HepG2 (cell line): Measurements from ENCODE around the gene SLC8B1. TPM values are rescaled to one million over a fixed set of nuclear protein-coding genes. Genes with fewer than 3 reads are reported as not detected.
A peak's percentile ranks its signal among the peaks of the same experiment; 100 is the strongest.

Experiments used
- ATAC-seq: fragments of 200-7000 bp; cut with Tn5 transposase; 3 replicates; pipeline ENCODE4 v1.9.1; 2020; ENCODE audit warnings: mild to moderate bottlenecking, moderate library complexity
- BruUV-seq: library from RNA; stranded (reverse); fragments of 400-500 nt; replicated peaks from 2 replicates; lab custom pipeline; 2021; lab: Mats Ljungman, UMichigan
- CTCF ChIA-PET: fragments of 300-600 bp; formaldehyde crosslinking; extraction: SDS; loops from one replicate; lab custom pipeline; 2021; ENCODE audit warnings: low total read pairs, inconsistent platforms, low intra/inter-chr PET ratio; lab: Yijun Ruan, JAX
- POLR2A ChIA-PET: fragments of 350-600 bp; sonication (Branson Sonifier 250); formaldehyde crosslinking; loops from one replicate; lab custom pipeline; 2020; ENCODE audit warnings: antibody characterized with exemption, inconsistent platforms; lab: Yijun Ruan, JAX
- DNase-seq: peaks from one replicate; pipeline ENCODE4 v3.0.0-alpha.2; 2015; ENCODE audit warnings: low spot score
- FAIRE-seq: peaks from 3 replicates; lab custom pipeline; 2011; peaks lifted over from hg19 to GRCh38; lab: Jason Lieb, UNC
- H2AFZ ChIP-seq: one replicate; pipeline ENCODE4 v1.6.1; 2011; ENCODE audit warnings: low read length, inconsistent platforms
- H3K27ac ChIP-seq: fragments of 300-600 bp; 3 replicates; pipeline ENCODE4 v1.8.0; 2011; ENCODE audit warnings: mixed run types, mild to moderate bottlenecking, mixed read lengths, low read length, inconsistent platforms; ENCODE audit not compliant: insufficient read depth; ENCODE audit errors: extremely low read length
- H3K27me3 ChIP-seq, 2 experiments: fragments of 200-600 bp in 1 of 2; 2 replicates in 1 of 2; 3 replicates in 1 of 2; pipeline versions ENCODE4 v1.6.0 to v1.8.0; 2011; ENCODE audit warnings: low read length in 2 of 2, mild to moderate bottlenecking in 2 of 2, moderate library complexity in 2 of 2, inconsistent platforms in 1 of 2; ENCODE audit not compliant: insufficient read depth in 2 of 2, control insufficient read depth in 1 of 2
- H3K36me3 ChIP-seq, 2 experiments: fragments of 200-600 bp in 1 of 2; replicated peaks in 1 of 2; 2 replicates in 1 of 2; 3 replicates in 1 of 2; pipeline versions ENCODE4 v1.5.1 to v1.8.0; 2011; ENCODE audit warnings: low read length in 2 of 2, inconsistent platforms in 1 of 2; ENCODE audit not compliant: insufficient read depth in 2 of 2, control insufficient read depth in 1 of 2
- H3K4me1 ChIP-seq: 2 replicates; pipeline ENCODE4 v1.5.1; 2012; ENCODE audit warnings: low read length, inconsistent platforms; ENCODE audit not compliant: insufficient read depth
- H3K4me2 ChIP-seq: 2 replicates; pipeline ENCODE4 v1.6.0; 2011; ENCODE audit warnings: low read depth, low read length, inconsistent platforms
- H3K4me3 ChIP-seq, 3 experiments: fragments of 200-600 bp in 1 of 3; sonication (generic), shearing (Covaris generic) in 1 of 3; replicated peaks in 1 of 3; 2 replicates each; pipeline ENCODE4 v1.5.1; 2011 to 2016; ENCODE audit warnings: low read length in 3 of 3, inconsistent platforms in 2 of 3, low read depth in 2 of 3, mild to moderate bottlenecking in 2 of 3, control low read depth in 1 of 3, mixed read lengths in 1 of 3; ENCODE audit not compliant: insufficient read depth in 1 of 3
- H3K79me2 ChIP-seq: one replicate; pipeline ENCODE4 v1.6.1; 2011; ENCODE audit warnings: low read length, inconsistent platforms; ENCODE audit not compliant: insufficient read depth
- H3K9ac ChIP-seq: 2 replicates; pipeline ENCODE4 v1.6.0; 2011; ENCODE audit warnings: mild to moderate bottlenecking, low read depth, low read length, inconsistent platforms; ENCODE audit not compliant: insufficient read depth
- H3K9me3 ChIP-seq: 2 replicates; pipeline ENCODE4 v1.5.1; 2012; ENCODE audit warnings: mild to moderate bottlenecking, low read length
- H4K20me1 ChIP-seq: 2 replicates; pipeline ENCODE4 v1.6.0; 2011; ENCODE audit warnings: inconsistent platforms, mild to moderate bottlenecking, low read length, moderate library complexity; ENCODE audit not compliant: insufficient read depth
- ATF5 ChIP-seq: sonication (generic); formaldehyde crosslinking; IDR thresholded peaks from 2 replicates; pipeline ENCODE4 v1.4.0; 2020; ENCODE audit warnings: mild to moderate bottlenecking, low read depth, missing genetic modification reagents
- ELF1 ChIP-seq: sonication (generic); formaldehyde crosslinking; IDR thresholded peaks from 2 replicates; pipeline ENCODE4 v1.4.0; 2020; ENCODE audit warnings: missing genetic modification reagents
- MAX ChIP-seq: IDR thresholded peaks from 2 replicates; pipeline ENCODE4 v1.6.1; 2012; ENCODE audit warnings: inconsistent platforms
- MTF1 ChIP-seq: sonication (generic); formaldehyde crosslinking; IDR thresholded peaks from 2 replicates; pipeline ENCODE4 v1.5.0; 2020; ENCODE audit warnings: missing genetic modification reagents
- MXD1 ChIP-seq: sonication (generic); formaldehyde crosslinking; IDR thresholded peaks from 2 replicates; pipeline ENCODE4 v1.4.0; 2020; ENCODE audit warnings: mild to moderate bottlenecking, missing genetic modification reagents
- NFRKB ChIP-seq: fragments of 450-650 bp; IDR thresholded peaks from 2 replicates; pipeline ENCODE4 v1.6.1; 2017
- RBM22 ChIP-seq: fragments of 200-400 bp; formaldehyde crosslinking; optimal IDR thresholded peaks from 2 replicates; pipeline ENCODE3; 2017; ENCODE audit warnings: mild to moderate bottlenecking, low read length, moderate library complexity
- REST ChIP-seq, 2 experiments: IDR thresholded peaks; 2 replicates each; pipeline ENCODE4 v1.6.1; 2011 to 2012; ENCODE audit warnings: low read length in 2 of 2, borderline replicate concordance in 1 of 2, low read depth in 1 of 2, mild to moderate bottlenecking in 1 of 2, moderate library complexity in 1 of 2
- STAT5B ChIP-seq: sonication (generic); formaldehyde crosslinking; IDR thresholded peaks from 2 replicates; pipeline ENCODE4 v1.4.0; 2020; ENCODE audit warnings: missing genetic modification reagents
- ZBTB21 ChIP-seq: sonication (generic); formaldehyde crosslinking; IDR thresholded peaks from 2 replicates; pipeline ENCODE4 v1.4.0; 2020; ENCODE audit warnings: missing genetic modification reagents
- ZNF34 ChIP-seq: sonication (generic); formaldehyde crosslinking; IDR thresholded peaks from 2 replicates; pipeline ENCODE4 v1.4.0; 2020; ENCODE audit warnings: mild to moderate bottlenecking, missing genetic modification reagents, borderline replicate concordance
- ZNF44 ChIP-seq: sonication (generic); formaldehyde crosslinking; IDR thresholded peaks from 2 replicates; pipeline ENCODE4 v1.5.1; 2020; ENCODE audit warnings: mild to moderate bottlenecking, missing genetic modification reagents
- ZNF670 ChIP-seq: sonication (generic); formaldehyde crosslinking; IDR thresholded peaks from 2 replicates; pipeline ENCODE4 v1.8.0; 2022; ENCODE audit warnings: mild to moderate bottlenecking, missing genetic modification reagents, borderline replicate concordance
- ZNF724P ChIP-seq: sonication (generic); formaldehyde crosslinking; IDR thresholded peaks from 2 replicates; pipeline ENCODE4 v1.8.0; 2022; ENCODE audit warnings: missing genetic modification reagents, borderline replicate concordance
- ZNF816 ChIP-seq: sonication (generic); formaldehyde crosslinking; IDR thresholded peaks from 2 replicates; pipeline ENCODE4 v1.8.0; 2022; ENCODE audit warnings: missing genetic modification reagents, mild to moderate bottlenecking, borderline replicate concordance
- ZUFSP ChIP-seq: sonication (generic); formaldehyde crosslinking; IDR thresholded peaks from 2 replicates; pipeline ENCODE4 v1.9.0; 2021; ENCODE audit warnings: missing genetic modification reagents, mild to moderate bottlenecking, borderline replicate concordance
- WGBS: methylation state at CpG from one replicate; pipeline ENCODE4 v1.1.6; 2017; ENCODE audit warnings: low lambda C conversion rate; 5-methylcytosine and 5-hydroxymethylcytosine counted together
- in situ Hi-C: cut with HindIII; loops from 2 replicates; pipeline ENCODE4 v1.10.0; 2017; ENCODE audit warnings: low pct_unique_long_range_greater_than_20kb; ENCODE audit not compliant: extremely low pct_ligation_motif_present
- intact Hi-C: fragments of 100-400 bp; cut with micrococcal nuclease; formaldehyde crosslinking; loops from one replicate; pipeline ENCODE4 v1.10.0; 2022; ENCODE audit not compliant: unreplicated experiment
- polyA plus RNA-seq, 8 experiments: library from polyadenylated mRNA; depleted of rRNA in 3 of 8; stranded (reverse) in 7 of 8; unstranded in 1 of 8; fragments of >200 nt; fragmentation: Illumina TruSeq in 4 of 8; extraction: Trizol in 4 of 8; gene quantifications; 2 replicates each; pipeline versions ENCODE4 v1.2.1 to v1.2.3, GENCODE V29; 2011 to 2016; ENCODE audit warnings: low read depth in 4 of 8, missing spikeins in 1 of 8, mixed read lengths in 1 of 8; ENCODE audit not compliant: insufficient read depth in 1 of 8
- total RNA-seq, 5 experiments: library from RNA; depleted of rRNA; stranded (reverse); fragments of >200 nt; fragmentation: Illumina TruSeq; extraction: Trizol; gene quantifications; 2 replicates each; pipeline ENCODE4 v1.2.3, GENCODE V29; 2016; ENCODE audit warnings: low read depth in 1 of 5

Gene SLC8B1
- total and polyA plus RNA-seq, 2 of the 13 experiments (the other 11 are each of a cell fraction or from before 2014, with no cell fraction given): 6.8 to 8.0 TPM

GRCh38 chr12:113358381-113359132 lies 23.6 kb upstream of the SLC8B1 start, which contains the start of gene PLBD2:
TSS of gene PLBD2 (plus strand) at chr12:113358587. CDS start at chr12:113358601, 14 bp downstream.
- H3K9ac ChIP-seq: peak within 1 kb of the TSS; percentile 73
- H2AFZ ChIP-seq: no peak within 1 kb of the TSS
- ATAC-seq: peak; percentile 93
- H3K36me3 ChIP-seq: peaks cover 0 to 1% of the 10 kb centered on the region in 2 experiments; a peak in 1 of 5 replicates
- peak within 1 kb of the TSS; percentile 86 for H3K4me2 ChIP-seq
- WGBS: 5% methylated on average over 5 of the region's 67 CpGs
- H4K20me1 ChIP-seq: peaks cover 5% of the 10 kb centered on the region
- CTCF ChIA-PET: interaction anchor here (0.5 kb wide), 1 partner anchor 133 kb away, joined by 3 read pairs; no protein-coding TSS in a partner anchor
- no peaks in the 10 kb centered on the region for H3K79me2 ChIP-seq
- no peaks in the 10 kb centered on the region for H3K9me3 ChIP-seq
- H3K27me3 ChIP-seq: no peaks in the 10 kb centered on the region; a peak in 1 of 5 replicates
- no TSS peak for BruUV-seq
- in situ Hi-C loops (loop anchor here (10.0 kb wide), 1 partner anchor 164 kb away; no protein-coding TSS in a partner anchor), intact Hi-C loops (loop anchor here (1.0 to 5.0 kb wide), 3 partner anchors 23 to 156 kb away; partner anchors contain the start of gene SLC8B1)
- H3K4me1 ChIP-seq: peaks cover 37% of the 10 kb centered on the region
- peak within 1 kb of the TSS; percentile 80 to 94 (median 86) for H3K4me3 ChIP-seq
- no peak for FAIRE-seq
- peak; percentile 80 for DNase-seq
- POLR2A ChIA-PET: interaction anchor here (1.8 kb wide), 1 partner anchor 23 kb away, joined by 14 read pairs; the partner anchor contains the start of gene SLC8B1
- peak within 1 kb of the TSS; percentile 38 for H3K27ac ChIP-seq
- TF ChIP-seq ELF1 (CRISPR knock-in tag): peak; percentile 72
- no peak for TF ChIP-seq NFRKB
- TF ChIP-seq ATF5: peak; percentile 64; the same call in 1 of the 2 replicates
- TF ChIP-seq ZNF670 (CRISPR knock-in tag): no peak
- TF ChIP-seq ZNF724P (CRISPR knock-in tag): peak; percentile 32; the same call in 1 of the 2 replicates
- peak; percentile 81 for TF ChIP-seq MAX
- peak; percentile 11; the same call in 1 of the 2 replicates for TF ChIP-seq ZNF44 (CRISPR knock-in tag)
- TF ChIP-seq ZUFSP: no peak
- no peak for TF ChIP-seq ZBTB21 (CRISPR knock-in tag)
- TF ChIP-seq MXD1: peak; percentile 54; the same call in 1 of the 2 replicates
- TF ChIP-seq RBM22: no peak
- TF ChIP-seq REST (IDR thresholded peaks at IDR 0.05; ENCODE audit: borderline replicate concordance in 1 of 2, low read depth in 1 of 2, low read length in 2 of 2): peak; percentile 79 to 90
- no peak for TF ChIP-seq MTF1
- TF ChIP-seq ZNF34 (CRISPR knock-in tag): 0 out of 2 replicates have a peak, but pooled peaks have one; percentile 37
- TF ChIP-seq ZNF816: peak; percentile 51; the same call in 1 of the 2 replicates
- TF ChIP-seq STAT5B (CRISPR knock-in tag): no peak
